ENCODE measurements around the gene ADGRE1.

The ADGRE1 gene

GRCh38 chr19:6877766-6878165, 9.6 kb upstream of the ADGRE1 start:
- DNase-seq = no peak

GRCh38 chr19:6886277-6886897, 992 bp upstream of the ADGRE1 start:
- DNase-seq = no peak

- DNase-seq = no peak
Measured at GRCh38 chr19:6888967-6889366, 1.6 kb downstream of the ADGRE1 start.

GRCh38 chr19:6890401-6890913, 3.1 kb downstream of the ADGRE1 start:
- no peak for DNase-seq

GRCh38 chr19:6890938-6891337, 3.6 kb downstream of the ADGRE1 start:
- no peak for DNase-seq

- no peak for DNase-seq
Measured at GRCh38 chr19:6891761-6892385, 4.5 kb downstream of the ADGRE1 start.

GRCh38 chr19:6894313-6894712, 6.9 kb downstream of the ADGRE1 start:
- DNase-seq = no peak

- DNase-seq = no peak
Measured at GRCh38 chr19:6903446-6903845, 16.1 kb downstream of the ADGRE1 start.

- no peak for DNase-seq
Measured at GRCh38 chr19:6906559-6907060, 19.2 kb downstream of the ADGRE1 start.

GRCh38 chr19:6911523-6911922, 24.1 kb downstream of the ADGRE1 start:
- no peak for DNase-seq

GRCh38 chr19:6914321-6914720, 26.9 kb downstream of the ADGRE1 start:
- DNase-seq = no peak

- DNase-seq = no peak
Measured at GRCh38 chr19:6916952-6917351, 29.6 kb downstream of the ADGRE1 start.

- no peak for DNase-seq
Measured at GRCh38 chr19:6925386-6925785, 38.0 kb downstream of the ADGRE1 start.

GRCh38 chr19:6925801-6926751, 38.7 kb downstream of the ADGRE1 start:
- no peak for DNase-seq

- no peak for DNase-seq
Measured at GRCh38 chr19:6930190-6930589, 42.8 kb downstream of the ADGRE1 start.

GRCh38 chr19:6935069-6935468, 47.7 kb downstream of the ADGRE1 start:
- DNase-seq = no peak

- no peak for DNase-seq
Measured at GRCh38 chr19:6935618-6936017, 48.2 kb downstream of the ADGRE1 start.

- DNase-seq = no peak
Measured at GRCh38 chr19:6945733-6946132, 58.4 kb downstream of the ADGRE1 start.

GRCh38 chr19:6947745-6948144, 60.4 kb downstream of the ADGRE1 start:
- no peak for DNase-seq

GRCh38 chr19:6948884-6949283, 61.5 kb downstream of the ADGRE1 start:
- DNase-seq = no peak

- DNase-seq = no peak
Measured at GRCh38 chr19:6952956-6953355, 65.6 kb downstream of the ADGRE1 start.

GRCh38 chr19:6955082-6955481, 67.7 kb downstream of the ADGRE1 start:
- no peak for DNase-seq

GRCh38 chr19:6956573-6956972, 69.2 kb downstream of the ADGRE1 start:
- no peak for DNase-seq
